ENCODE results near the gene AGAP1. TPM values are rescaled to one million over a fixed set of nuclear protein-coding genes. Genes with fewer than 3 reads are reported as not detected.

AGAP1 gene
- total and polyA plus RNA-seq, 4 donors, result 2.0 to 8.5 (median 5.4) TPM

DNA sequence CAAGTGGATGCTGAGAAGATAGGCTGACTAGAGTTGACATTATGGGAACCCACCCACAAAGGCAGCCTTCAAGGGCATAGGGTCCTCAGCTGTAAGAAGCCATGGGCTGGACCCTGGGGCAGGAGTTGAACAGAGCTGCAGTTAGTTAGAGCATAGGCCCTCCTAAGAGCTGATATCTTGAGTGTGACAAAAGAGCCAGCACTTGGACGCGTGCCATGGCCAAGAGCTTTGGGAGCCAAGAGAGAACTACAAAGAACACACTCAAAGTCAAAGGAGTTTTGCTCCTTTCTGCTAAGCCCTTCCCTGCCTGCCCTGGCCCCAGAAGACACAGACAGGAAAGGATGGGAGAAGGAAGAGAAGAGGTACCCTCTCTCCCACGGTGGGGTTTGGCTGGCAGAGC is 29.9 kb upstream of the AGAP1 start:
- no peak overlapping the region for H3K27ac ChIP-seq (ENCODE audit: low read depth in 1 of 2, low read length in 2 of 2)
- no peak for DNase-seq (ENCODE audit: low spot score)
- H3K36me3 ChIP-seq (ENCODE audit: control insufficient read depth in 4 of 4, insufficient read depth in 3 of 4, low read depth in 1 of 4, low read length in 3 of 4), result no peaks in the 10 kb centered on the region
- TF ChIP-seq TAF1 (conservative IDR thresholded peaks at IDR 0.05), result no peak
- no peak for TF ChIP-seq RXRA (IDR thresholded peaks at IDR 0.05)
- no peak for TF ChIP-seq EGR1 (IDR thresholded peaks at IDR 0.05; ENCODE audit: low read depth in 2 of 2)
- no peak for TF ChIP-seq SP1 (IDR thresholded peaks at IDR 0.05)
- TF ChIP-seq RAD21 (IDR thresholded peaks at IDR 0.05), result no peak
- TF ChIP-seq GABPA (IDR thresholded peaks at IDR 0.05 in 1 of 2, conservative IDR thresholded peaks at IDR 0.05 in 1 of 2), result no peak
- TF ChIP-seq, protein P1, sequence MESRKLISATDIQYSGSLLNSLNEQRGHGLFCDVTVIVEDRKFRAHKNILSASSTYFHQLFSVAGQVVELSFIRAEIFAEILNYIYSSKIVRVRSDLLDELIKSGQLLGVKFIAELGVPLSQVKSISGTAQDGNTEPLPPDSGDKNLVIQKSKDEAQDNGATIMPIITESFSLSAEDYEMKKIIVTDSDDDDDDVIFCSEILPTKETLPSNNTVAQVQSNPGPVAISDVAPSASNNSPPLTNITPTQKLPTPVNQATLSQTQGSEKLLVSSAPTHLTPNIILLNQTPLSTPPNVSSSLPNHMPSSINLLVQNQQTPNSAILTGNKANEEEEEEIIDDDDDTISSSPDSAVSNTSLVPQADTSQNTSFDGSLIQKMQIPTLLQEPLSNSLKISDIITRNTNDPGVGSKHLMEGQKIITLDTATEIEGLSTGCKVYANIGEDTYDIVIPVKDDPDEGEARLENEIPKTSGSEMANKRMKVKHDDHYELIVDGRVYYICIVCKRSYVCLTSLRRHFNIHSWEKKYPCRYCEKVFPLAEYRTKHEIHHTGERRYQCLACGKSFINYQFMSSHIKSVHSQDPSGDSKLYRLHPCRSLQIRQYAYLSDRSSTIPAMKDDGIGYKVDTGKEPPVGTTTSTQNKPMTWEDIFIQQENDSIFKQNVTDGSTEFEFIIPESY (IDR thresholded peaks at IDR 0.05), result no peak
- no peak for TF ChIP-seq YY1 (IDR thresholded peaks at IDR 0.05)
- no peak for TF ChIP-seq JUND (IDR thresholded peaks at IDR 0.05)
- TF ChIP-seq NR2F2 (IDR thresholded peaks at IDR 0.05), result no peak
- no peak for TF ChIP-seq HNF4A (conservative IDR thresholded peaks at IDR 0.05)
- TF ChIP-seq, protein P2, sequence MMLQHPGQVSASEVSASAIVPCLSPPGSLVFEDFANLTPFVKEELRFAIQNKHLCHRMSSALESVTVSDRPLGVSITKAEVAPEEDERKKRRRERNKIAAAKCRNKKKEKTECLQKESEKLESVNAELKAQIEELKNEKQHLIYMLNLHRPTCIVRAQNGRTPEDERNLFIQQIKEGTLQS (IDR thresholded peaks at IDR 0.05), result no peak
- TF ChIP-seq, protein P3, sequence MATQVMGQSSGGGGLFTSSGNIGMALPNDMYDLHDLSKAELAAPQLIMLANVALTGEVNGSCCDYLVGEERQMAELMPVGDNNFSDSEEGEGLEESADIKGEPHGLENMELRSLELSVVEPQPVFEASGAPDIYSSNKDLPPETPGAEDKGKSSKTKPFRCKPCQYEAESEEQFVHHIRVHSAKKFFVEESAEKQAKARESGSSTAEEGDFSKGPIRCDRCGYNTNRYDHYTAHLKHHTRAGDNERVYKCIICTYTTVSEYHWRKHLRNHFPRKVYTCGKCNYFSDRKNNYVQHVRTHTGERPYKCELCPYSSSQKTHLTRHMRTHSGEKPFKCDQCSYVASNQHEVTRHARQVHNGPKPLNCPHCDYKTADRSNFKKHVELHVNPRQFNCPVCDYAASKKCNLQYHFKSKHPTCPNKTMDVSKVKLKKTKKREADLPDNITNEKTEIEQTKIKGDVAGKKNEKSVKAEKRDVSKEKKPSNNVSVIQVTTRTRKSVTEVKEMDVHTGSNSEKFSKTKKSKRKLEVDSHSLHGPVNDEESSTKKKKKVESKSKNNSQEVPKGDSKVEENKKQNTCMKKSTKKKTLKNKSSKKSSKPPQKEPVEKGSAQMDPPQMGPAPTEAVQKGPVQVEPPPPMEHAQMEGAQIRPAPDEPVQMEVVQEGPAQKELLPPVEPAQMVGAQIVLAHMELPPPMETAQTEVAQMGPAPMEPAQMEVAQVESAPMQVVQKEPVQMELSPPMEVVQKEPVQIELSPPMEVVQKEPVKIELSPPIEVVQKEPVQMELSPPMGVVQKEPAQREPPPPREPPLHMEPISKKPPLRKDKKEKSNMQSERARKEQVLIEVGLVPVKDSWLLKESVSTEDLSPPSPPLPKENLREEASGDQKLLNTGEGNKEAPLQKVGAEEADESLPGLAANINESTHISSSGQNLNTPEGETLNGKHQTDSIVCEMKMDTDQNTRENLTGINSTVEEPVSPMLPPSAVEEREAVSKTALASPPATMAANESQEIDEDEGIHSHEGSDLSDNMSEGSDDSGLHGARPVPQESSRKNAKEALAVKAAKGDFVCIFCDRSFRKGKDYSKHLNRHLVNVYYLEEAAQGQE (IDR thresholded peaks at IDR 0.05), result no peak
- TF ChIP-seq HNF4G (IDR thresholded peaks at IDR 0.05), result no peak
- TF ChIP-seq, protein P4, sequence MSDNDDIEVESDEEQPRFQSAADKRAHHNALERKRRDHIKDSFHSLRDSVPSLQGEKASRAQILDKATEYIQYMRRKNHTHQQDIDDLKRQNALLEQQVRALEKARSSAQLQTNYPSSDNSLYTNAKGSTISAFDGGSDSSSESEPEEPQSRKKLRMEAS (IDR thresholded peaks at IDR 0.05), result no peak
- TF ChIP-seq, protein P5, sequence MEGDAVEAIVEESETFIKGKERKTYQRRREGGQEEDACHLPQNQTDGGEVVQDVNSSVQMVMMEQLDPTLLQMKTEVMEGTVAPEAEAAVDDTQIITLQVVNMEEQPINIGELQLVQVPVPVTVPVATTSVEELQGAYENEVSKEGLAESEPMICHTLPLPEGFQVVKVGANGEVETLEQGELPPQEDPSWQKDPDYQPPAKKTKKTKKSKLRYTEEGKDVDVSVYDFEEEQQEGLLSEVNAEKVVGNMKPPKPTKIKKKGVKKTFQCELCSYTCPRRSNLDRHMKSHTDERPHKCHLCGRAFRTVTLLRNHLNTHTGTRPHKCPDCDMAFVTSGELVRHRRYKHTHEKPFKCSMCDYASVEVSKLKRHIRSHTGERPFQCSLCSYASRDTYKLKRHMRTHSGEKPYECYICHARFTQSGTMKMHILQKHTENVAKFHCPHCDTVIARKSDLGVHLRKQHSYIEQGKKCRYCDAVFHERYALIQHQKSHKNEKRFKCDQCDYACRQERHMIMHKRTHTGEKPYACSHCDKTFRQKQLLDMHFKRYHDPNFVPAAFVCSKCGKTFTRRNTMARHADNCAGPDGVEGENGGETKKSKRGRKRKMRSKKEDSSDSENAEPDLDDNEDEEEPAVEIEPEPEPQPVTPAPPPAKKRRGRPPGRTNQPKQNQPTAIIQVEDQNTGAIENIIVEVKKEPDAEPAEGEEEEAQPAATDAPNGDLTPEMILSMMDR (IDR thresholded peaks at IDR 0.05; ENCODE audit: low read depth, low read length, missing input control), result no peak
- TF ChIP-seq FOXA2 (IDR thresholded peaks at IDR 0.05), result no peak
- TF ChIP-seq FOXA1 (IDR thresholded peaks at IDR 0.05), result no peak
- WGBS, result 76% methylated on average over 3 of the region's 3 CpGs
- H3K4me1 ChIP-seq (ENCODE audit: control insufficient read depth in 4 of 4, insufficient read depth in 4 of 4, low read length in 3 of 4), result no peaks in the 10 kb centered on the region
- peaks cover 0 to 5% (median 0%) of the 10 kb centered on the region in 4 donors for H3K27me3 ChIP-seq (ENCODE audit: control insufficient read depth in 4 of 4, insufficient read depth in 4 of 4, low read length in 3 of 4)
- H3K9me3 ChIP-seq (ENCODE audit: control insufficient read depth in 4 of 4, low read length in 3 of 4), result no peaks in the 10 kb centered on the region
- H3K4me3 ChIP-seq (ENCODE audit: low read depth in 1 of 3, low read length in 3 of 3), result no peak overlapping the region
- H3K9ac ChIP-seq (ENCODE audit: low read depth in 1 of 2, low read length in 2 of 2), result no peak overlapping the region

All from liver (tissue), 9 donors.